Liver (tissue), 9 donors: ENCODE measurements around the gene GGNBP2. TPM values are rescaled to one million over a fixed set of nuclear protein-coding genes. Genes with fewer than 3 reads are reported as not detected.

Experiments used
- DNase-seq: peaks from one replicate; pipeline ENCODE4 v3.0.0-alpha.2; 2017; ENCODE audit warnings: low spot score
- H3K27ac ChIP-seq, 2 donors: one replicate each; pipeline ENCODE4 v1.7.0; 2013; ENCODE audit warnings: inconsistent platforms in 2 of 2, low read length in 2 of 2, control low read depth in 1 of 2, low read depth in 1 of 2, mild to moderate bottlenecking in 1 of 2
- H3K27me3 ChIP-seq, 4 donors: one replicate each; pipeline versions ENCODE4 v1.6.1 to v1.7.0; 2013; ENCODE audit warnings: low read length in 3 of 4, inconsistent platforms in 1 of 4, mild to moderate bottlenecking in 1 of 4, moderate library complexity in 1 of 4; ENCODE audit not compliant: control insufficient read depth in 4 of 4, insufficient read depth in 4 of 4
- H3K36me3 ChIP-seq, 4 donors: one replicate each; pipeline versions ENCODE4 v1.6.1 to v1.7.0; 2013; ENCODE audit warnings: low read length in 3 of 4, mild to moderate bottlenecking in 3 of 4, low read depth in 1 of 4, moderate library complexity in 1 of 4; ENCODE audit not compliant: control insufficient read depth in 4 of 4, insufficient read depth in 3 of 4
- H3K4me1 ChIP-seq, 4 donors: one replicate each; pipeline versions ENCODE4 v1.6.1 to v1.7.0; 2013; ENCODE audit warnings: low read length in 3 of 4, mild to moderate bottlenecking in 3 of 4, moderate library complexity in 1 of 4; ENCODE audit not compliant: control insufficient read depth in 4 of 4, insufficient read depth in 4 of 4
- H3K4me3 ChIP-seq, 3 donors: one replicate each; pipeline versions ENCODE4 v1.6.1 to v1.7.0; 2013; ENCODE audit warnings: low read length in 3 of 3, control low read depth in 1 of 3, low read depth in 1 of 3, mild to moderate bottlenecking in 1 of 3
- H3K9ac ChIP-seq, 2 donors: one replicate each; pipeline ENCODE4 v1.7.0; 2013; ENCODE audit warnings: low read length in 2 of 2, mild to moderate bottlenecking in 2 of 2, moderate library complexity in 2 of 2, control low read depth in 1 of 2, low read depth in 1 of 2
- H3K9me3 ChIP-seq, 4 donors: one replicate each; pipeline versions ENCODE4 v1.6.1 to v1.7.0; 2013; ENCODE audit warnings: low read length in 3 of 4; ENCODE audit not compliant: control insufficient read depth in 4 of 4
- ATF3 ChIP-seq: IDR thresholded peaks from 2 replicates; pipeline ENCODE4 v1.6.1; 2016; ENCODE audit warnings: antibody characterized with exemption
- CTCF ChIP-seq: fragments of 150-350 bp; IDR thresholded peaks from 2 replicates; pipeline ENCODE4 v1.5.1; 2017; ENCODE audit warnings: improper control_type of control experiment, low read depth, low read length; ENCODE audit not compliant: missing input control
- EGR1 ChIP-seq, 2 donors: IDR thresholded peaks; 2 replicates each; pipeline ENCODE4 v1.6.1; 2016 to 2018; ENCODE audit warnings: antibody characterized with exemption in 2 of 2, low read depth in 2 of 2
- FOXA1 ChIP-seq: IDR thresholded peaks from 2 replicates; pipeline ENCODE4 v1.6.1; 2016; ENCODE audit warnings: antibody characterized with exemption
- FOXA2 ChIP-seq: IDR thresholded peaks from 2 replicates; pipeline ENCODE4 v1.6.1; 2016; ENCODE audit warnings: antibody characterized with exemption
- GABPA ChIP-seq, 2 donors: IDR thresholded peaks in 1 of 2; conservative IDR thresholded peaks in 1 of 2; 2 replicates each; pipeline ENCODE4 v1.6.1; 2016; ENCODE audit warnings: antibody characterized with exemption in 2 of 2, mild to moderate bottlenecking in 1 of 2, moderate library complexity in 1 of 2
- HNF4A ChIP-seq, 2 donors: conservative IDR thresholded peaks; 2 replicates each; pipeline ENCODE4 v1.6.1; 2016; ENCODE audit warnings: antibody characterized with exemption in 2 of 2, mild to moderate bottlenecking in 2 of 2
- HNF4G ChIP-seq: IDR thresholded peaks from 2 replicates; pipeline ENCODE4 v1.6.1; 2016; ENCODE audit warnings: antibody characterized with exemption
- MAX ChIP-seq: IDR thresholded peaks from 2 replicates; pipeline ENCODE4 v1.6.1; 2016; ENCODE audit warnings: antibody characterized with exemption
- NR2F2 ChIP-seq: IDR thresholded peaks from 2 replicates; pipeline ENCODE4 v1.6.1; 2016; ENCODE audit warnings: antibody characterized with exemption
- REST ChIP-seq: IDR thresholded peaks from 2 replicates; pipeline ENCODE4 v1.6.1; 2016; ENCODE audit warnings: antibody characterized with exemption, mild to moderate bottlenecking
- RXRA ChIP-seq, 2 donors: IDR thresholded peaks; 2 replicates each; pipeline ENCODE4 v1.6.1; 2017 to 2018; ENCODE audit warnings: antibody characterized with exemption in 2 of 2, mild to moderate bottlenecking in 1 of 2
- SP1 ChIP-seq: IDR thresholded peaks from 2 replicates; pipeline ENCODE4 v1.6.1; 2018; ENCODE audit warnings: antibody characterized with exemption, mild to moderate bottlenecking
- TAF1 ChIP-seq: conservative IDR thresholded peaks from 2 replicates; pipeline ENCODE4 v1.6.1; 2016; ENCODE audit warnings: antibody characterized with exemption, mild to moderate bottlenecking
- YY1 ChIP-seq: IDR thresholded peaks from 2 replicates; pipeline ENCODE4 v1.6.1; 2016; ENCODE audit warnings: antibody characterized with exemption, mild to moderate bottlenecking
- ZBTB33 ChIP-seq: IDR thresholded peaks from 2 replicates; pipeline ENCODE4 v1.6.1; 2016; ENCODE audit warnings: antibody characterized with exemption
- whole genome bisulfite sequencing: extraction: QIAGEN DNeasy Blood & Tissue Kit; methylation state at CpG from one replicate; pipeline ENCODE4 v1.1.7; 2013; 5-methylcytosine and 5-hydroxymethylcytosine counted together
- polyA plus RNA-seq, 2 donors: library from polyadenylated mRNA; stranded (reverse) in 1 of 2; unstranded in 1 of 2; fragments of 200-250 nt in 1 of 2; fragments of >200 nt in 1 of 2; fragmentation: Nextera tagmentation in 1 of 2; extraction: Ambion mirVana in 1 of 2; gene quantifications; one replicate each; pipeline versions ENCODE4 v1.2.1 to v1.2.3, GENCODE V29; 2013 to 2015
- total RNA-seq, 2 donors: library from RNA; depleted of rRNA; stranded (reverse); fragments of >200 nt; gene quantifications; one replicate each; pipeline ENCODE4 v1.2.3, GENCODE V29; 2014
- donor health status: healthy.
- donor health status: healthy.
- donor health status: healthy.
- donor health status: healthy.
- donor health status: healthy.

GGNBP2 gene
- total and polyA plus RNA-seq, 4 donors: 19.6 to 48.6 (median 34.3) TPM

GRCh38 chr17:36599546-36600250 is 55.0 kb downstream of the GGNBP2 start:
- H3K27me3 ChIP-seq: no peaks in the 10 kb centered on the region
- H3K4me3 ChIP-seq: no peak overlapping the region
- no peak overlapping the region for H3K9ac ChIP-seq
- H3K4me1 ChIP-seq: peaks cover 5 to 21% (median 15%) of the 10 kb centered on the region in 4 donors
- H3K27ac ChIP-seq: no peak overlapping the region
- WGBS: 95% methylated on average over 11 of the region's 11 CpGs
- H3K9me3 ChIP-seq: no peaks in the 10 kb centered on the region
- H3K36me3 ChIP-seq: no peaks in the 10 kb centered on the region
- no peak for DNase-seq
- no peak for TF ChIP-seq YY1
- no peak for TF ChIP-seq MAX
- TF ChIP-seq SP1: no peak
- no peak for TF ChIP-seq FOXA1
- TF ChIP-seq CTCF: no peak
- TF ChIP-seq EGR1 (IDR thresholded peaks at IDR 0.05; ENCODE audit: low read depth in 2 of 2): no peak
- no peak for TF ChIP-seq HNF4G
- TF ChIP-seq RXRA (IDR thresholded peaks at IDR 0.05): no peak
- TF ChIP-seq ATF3: no peak
- no peak for TF ChIP-seq HNF4A (conservative IDR thresholded peaks at IDR 0.05)
- TF ChIP-seq REST: no peak
- no peak for TF ChIP-seq ZBTB33
- no peak for TF ChIP-seq FOXA2
- no peak for TF ChIP-seq GABPA (IDR thresholded peaks at IDR 0.05 in 1 of 2, conservative IDR thresholded peaks at IDR 0.05 in 1 of 2)
- no peak for TF ChIP-seq TAF1
- TF ChIP-seq NR2F2: no peak
